ENCODE data around the gene TTK.

The TTK gene

DNA sequence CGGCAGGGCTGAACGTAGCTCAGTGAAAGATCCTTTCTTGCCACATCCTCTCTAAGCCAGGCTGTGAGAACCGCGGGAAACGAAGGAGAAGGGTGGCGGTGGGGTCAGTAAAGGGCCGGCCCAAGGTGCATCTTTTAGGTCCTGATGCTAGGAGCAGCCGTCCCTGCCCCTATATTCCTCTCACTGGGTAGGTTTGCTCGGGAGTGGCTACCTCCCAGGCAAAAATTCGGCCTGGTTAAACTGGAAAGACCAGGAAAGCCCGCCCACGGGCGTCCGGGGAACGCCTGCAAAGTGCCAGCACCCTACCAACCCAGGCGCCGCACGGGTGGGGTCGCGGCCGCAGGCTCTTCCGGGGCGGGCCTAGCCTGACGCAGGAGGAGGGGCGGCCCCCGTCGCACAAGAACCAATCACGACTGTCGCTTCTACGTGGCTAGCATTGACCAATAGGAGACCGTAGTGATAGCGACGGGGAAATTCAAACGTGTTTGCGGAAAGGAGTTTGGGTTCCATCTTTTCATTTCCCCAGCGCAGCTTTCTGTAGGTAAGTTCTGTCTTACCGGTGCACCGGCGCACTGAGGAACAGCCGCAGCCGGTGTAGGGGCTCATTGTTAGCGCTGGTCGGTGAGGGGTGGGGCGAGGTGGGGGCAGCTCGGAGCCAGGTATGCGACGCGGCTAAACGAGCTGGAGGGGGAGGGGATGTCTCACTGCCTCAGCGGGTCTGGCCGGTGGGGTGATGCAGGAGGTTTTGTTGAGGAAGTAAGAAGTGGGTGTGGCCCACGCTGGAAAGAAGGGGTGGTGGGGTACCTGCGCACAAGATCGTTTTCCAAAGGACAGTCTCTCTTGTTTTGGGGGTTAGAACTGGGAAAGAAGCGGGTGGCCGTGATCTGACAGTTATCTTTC, at the start of gene TTK:
TSS of gene TTK (plus strand) at position 477 of the 900 bp plus-strand sequence. CDS start 1,195 bp downstream, outside the sequence.
- DNase-seq (ENCODE audit: insufficient read length, low spot score) (peak; percentile 69), FAIRE-seq (peak; percentile 100)

DNA sequence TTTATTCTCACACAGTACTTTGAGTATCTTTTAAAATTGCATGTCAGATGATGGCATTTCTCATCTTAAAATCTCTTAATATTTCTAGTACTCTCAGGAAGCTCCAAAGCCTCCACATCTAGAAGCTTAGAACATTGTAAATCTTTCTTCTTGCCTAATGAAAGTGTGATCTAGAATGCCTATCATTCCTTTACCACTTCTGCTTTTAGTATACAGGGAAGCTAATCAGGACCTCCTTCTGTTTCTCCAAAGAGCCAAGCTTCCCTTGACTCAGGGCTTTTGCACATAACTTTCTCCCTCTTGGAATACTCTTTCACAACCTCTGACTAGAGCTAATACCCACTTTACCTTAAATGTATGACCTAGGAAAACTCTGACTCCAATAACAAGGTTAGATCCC, 49.6 kb upstream of the TTK start:
- DNase-seq (ENCODE audit: insufficient read length, low spot score) (no peak), FAIRE-seq (no peak)

DNA sequence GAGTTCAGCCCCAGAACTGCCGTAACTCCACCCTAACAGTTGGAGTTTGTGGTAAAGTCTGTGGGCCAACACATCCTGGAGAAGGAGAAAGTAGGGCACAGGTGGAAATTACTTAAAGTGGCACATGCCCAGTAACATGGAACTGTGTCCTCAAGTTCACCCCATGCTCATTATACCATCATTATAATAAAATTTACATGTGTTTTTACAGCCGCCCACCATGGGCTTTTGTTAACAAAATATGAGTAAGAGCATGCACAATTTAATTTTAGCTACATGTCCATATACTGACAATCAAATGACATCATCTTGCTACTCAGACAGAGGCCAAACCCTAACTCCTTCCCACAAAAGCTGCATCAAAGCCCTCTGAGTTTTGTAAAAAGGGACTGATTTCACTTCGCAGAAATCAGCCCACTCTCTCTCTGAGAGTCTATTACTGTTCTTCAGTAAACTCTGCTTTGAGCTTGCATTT, 39.8 kb upstream of the TTK start:
- FAIRE-seq (no peak), DNase-seq (ENCODE audit: insufficient read length, low spot score) (no peak)

DNA sequence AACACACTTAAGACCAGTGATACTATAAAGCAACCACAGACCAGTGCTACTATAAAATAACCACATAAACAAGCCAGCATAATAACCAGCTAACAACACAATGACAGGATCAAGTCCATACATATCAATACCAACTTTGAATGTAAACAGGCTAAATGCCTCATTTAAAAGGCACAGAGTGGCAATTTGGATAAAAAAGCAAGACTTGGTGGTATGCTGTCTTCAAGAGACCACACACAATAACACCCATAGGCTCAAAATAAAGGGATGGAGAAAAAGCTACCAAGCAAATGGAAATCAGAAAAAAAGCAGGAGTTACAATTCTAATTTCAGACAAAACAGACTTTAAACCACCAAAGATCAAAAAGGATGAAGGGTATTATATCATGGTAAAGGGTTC, 37.3 kb upstream of the TTK start:
- DNase-seq (ENCODE audit: insufficient read length, low spot score) (no peak), FAIRE-seq (no peak)

DNA sequence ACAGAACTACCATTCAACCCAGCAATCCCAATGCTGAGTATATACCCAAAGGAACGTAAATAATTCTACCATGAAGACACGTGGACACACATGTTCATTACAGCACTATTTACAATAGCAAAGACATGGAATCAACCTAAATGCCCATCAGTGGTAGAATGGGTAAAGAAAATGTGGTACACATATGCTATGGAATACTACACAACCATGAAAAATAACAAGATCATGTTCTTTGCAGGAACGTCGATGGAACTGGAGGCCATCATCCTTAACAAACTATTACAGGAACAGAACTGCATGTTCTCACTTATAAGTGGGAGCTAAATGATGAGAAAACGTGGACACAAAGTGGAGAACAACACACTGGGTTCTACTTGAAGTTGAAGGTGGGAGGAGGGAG, 34.7 kb upstream of the TTK start:
- FAIRE-seq (no peak), DNase-seq (ENCODE audit: insufficient read length, low spot score) (no peak)

DNA sequence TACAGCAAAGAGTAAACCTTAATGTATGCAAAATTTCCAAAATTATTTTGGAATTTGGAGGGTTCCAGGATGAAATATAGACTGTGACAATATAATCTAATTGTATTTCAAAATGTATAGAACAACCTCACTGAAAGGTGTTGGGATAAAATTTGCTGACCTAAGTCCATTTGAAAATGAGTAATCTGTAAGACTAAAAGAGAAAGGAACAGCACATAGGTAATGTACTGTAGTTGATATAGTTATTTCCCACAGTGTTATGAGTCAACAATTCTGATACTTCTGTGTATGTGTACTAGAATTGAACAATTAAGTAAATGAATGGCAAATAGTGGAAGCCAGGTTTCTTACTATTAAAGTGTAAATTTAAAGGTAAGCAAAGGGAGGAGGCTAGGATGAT, 33.3 kb upstream of the TTK start:
- no peak for FAIRE-seq
- DNase-seq (ENCODE audit: insufficient read length, low spot score): no peak

DNA sequence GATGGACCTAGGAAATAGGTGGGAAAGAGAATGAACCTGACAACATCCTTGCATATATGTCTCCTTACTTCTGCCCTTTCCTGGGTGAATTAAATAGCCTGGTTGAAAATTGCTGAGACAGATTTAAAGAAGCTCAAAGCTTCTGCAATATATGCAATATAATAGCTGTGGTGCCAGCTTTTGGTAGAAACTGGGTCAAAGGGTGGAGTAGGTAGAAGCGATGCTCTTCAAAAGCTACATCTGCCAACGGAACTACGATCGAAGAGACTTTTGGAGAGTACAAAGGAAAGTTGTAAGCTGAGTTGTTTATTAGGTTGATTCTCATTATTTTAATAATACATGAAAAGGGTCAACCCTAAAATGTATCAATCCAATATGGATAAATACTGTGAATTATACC, 22.8 kb upstream of the TTK start:
- DNase-seq (ENCODE audit: insufficient read length, low spot score) (no peak), FAIRE-seq (no peak)

DNA sequence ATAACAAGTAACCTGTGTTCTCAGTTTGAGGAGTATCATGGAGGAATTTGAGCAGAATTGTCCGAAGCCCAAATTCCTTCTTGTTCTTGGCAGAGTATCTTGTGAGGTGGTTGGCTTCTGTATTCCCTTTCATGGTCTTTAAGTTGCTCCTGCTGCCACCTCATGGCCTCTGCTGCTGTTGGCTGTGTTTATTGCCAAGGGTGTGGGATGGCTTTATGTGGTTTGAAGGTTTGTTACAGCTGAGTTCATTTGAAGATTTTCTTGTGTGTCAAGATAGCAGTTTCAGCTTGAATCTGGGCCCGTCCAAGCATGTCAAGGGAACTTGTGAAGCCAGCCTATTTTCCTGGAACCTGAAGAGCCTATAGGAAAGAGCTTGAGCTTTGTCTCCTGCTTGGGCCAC, 20.2 kb upstream of the TTK start:
- no peak for DNase-seq (ENCODE audit: insufficient read length, low spot score)
- no peak for FAIRE-seq

DNA sequence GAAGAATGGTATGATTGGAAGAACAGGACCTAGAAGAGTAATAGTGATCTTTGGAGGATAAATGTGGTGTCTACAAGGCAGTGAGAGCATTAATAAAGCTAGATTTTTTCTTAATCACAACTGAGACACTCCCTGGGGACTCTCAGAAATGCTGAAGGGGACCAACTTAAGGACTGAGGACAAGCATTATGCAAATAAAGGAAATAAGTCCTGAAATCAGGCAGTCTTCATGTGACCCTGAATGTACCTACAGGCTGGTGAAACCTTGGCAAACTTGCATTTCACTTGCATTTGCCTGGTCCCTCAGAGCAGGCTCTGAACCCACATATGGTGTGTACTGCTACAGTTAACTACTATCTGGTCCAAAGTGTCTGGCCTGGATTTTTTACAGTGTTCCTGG, 19.3 kb upstream of the TTK start:
- DNase-seq (ENCODE audit: insufficient read length, low spot score) (no peak), FAIRE-seq (no peak)

DNA sequence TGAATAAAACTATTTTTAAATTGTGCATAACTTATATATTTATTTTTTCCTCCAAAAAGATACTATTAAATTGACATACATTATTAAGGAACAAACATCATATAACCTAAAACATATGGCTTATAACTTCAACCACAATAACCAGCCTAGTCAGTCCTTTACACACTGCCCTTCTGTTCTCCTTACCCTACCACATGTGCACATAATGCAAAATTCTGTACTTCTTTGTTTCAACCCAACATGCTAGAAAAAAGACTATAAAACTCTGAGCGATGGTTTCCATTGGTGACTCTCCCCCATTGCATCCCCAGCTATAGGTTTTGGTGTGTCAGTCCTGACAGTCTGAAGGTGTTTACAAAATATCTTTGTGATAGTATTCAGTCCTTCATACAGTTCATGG, 14.8 kb upstream of the TTK start:
- no peak for DNase-seq (ENCODE audit: insufficient read length, low spot score)

DNA sequence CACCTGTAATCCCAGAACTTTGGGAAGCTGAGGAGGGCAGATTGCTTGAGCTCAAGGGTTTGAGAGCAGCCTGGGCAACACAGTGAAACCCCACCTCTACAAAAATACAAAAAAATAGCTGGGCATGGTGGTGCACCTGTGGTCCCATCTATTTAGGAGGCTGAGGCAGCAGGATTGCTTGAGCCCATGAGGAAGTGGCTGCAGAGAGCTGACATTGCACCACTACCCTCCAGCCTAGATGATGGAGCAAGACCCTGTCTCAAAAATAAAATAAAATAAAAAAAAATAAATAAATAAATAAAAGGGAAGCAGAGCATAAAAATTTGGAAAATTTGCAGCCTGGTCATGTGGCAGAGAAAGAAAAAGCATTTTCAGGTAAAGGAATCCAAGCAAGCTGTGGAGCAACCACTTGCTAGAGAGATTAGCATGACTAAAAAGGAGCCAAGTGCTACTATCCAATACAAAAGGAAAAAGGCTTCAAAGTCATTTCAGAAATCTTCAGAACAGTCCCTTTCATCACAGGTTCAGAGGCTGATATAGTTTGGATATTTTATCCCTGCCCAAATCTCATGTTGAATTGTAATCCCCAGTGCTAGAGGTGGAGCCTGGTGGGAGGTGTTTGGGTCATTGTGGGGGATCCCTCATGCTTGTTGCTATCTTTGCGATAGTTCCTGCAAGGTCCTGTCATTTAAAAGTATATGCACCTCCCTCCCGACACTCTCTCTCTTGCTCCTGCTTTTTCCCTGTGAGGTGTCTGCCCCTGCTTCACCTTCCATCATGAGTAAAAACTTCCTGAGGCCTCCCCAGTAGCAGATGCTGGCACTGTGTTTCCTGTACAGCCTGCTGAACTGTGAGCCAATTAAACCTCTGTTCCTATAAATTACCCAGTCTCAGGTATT, 11.2 kb upstream of the TTK start:
- DNase-seq (ENCODE audit: insufficient read length, low spot score) (no peak), FAIRE-seq (no peak)

More for the DNA sequence above, 14.8 kb upstream of the TTK start:
- no peak for FAIRE-seq

DNA sequence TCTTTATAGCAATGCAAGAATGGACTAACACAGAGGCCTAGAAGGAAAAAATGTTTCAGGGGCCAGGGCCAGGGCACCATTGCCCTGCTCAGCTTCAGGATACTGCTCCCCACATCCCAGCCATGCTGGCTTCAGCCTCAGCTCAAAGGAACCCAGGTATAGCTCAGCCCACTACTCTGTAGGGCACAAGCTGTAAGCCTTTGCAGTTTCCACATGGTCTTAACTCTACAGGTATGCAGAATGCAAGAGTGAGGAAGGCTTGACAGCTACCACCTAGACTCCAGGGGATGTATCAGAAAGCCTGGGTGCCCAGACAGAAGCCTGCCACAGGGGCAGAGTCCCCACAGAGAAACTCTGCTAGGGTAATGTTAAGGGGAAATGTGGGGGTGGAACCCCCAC, 10.5 kb upstream of the TTK start:
- DNase-seq (ENCODE audit: insufficient read length, low spot score) (no peak), FAIRE-seq (no peak)

DNA sequence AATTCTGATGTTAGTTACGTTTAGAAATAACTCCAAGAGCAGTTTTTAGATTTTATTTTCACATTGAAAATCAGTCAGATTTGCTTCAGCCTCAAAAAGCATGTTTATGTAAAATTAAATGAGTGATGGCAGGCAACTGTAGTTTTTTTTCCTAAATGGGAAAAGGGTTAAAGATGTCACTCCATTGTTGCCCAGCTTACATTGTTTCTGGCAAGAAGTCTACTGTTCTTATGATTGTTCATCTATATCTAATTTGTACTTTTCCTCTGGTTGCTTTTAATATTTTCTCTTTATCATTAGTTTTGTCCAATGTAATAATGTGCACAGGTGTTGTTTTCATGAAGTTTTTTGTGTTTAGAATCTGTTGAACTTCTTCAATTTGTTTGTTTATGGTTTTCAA, 6.7 kb upstream of the TTK start:
- FAIRE-seq: no peak

DNA sequence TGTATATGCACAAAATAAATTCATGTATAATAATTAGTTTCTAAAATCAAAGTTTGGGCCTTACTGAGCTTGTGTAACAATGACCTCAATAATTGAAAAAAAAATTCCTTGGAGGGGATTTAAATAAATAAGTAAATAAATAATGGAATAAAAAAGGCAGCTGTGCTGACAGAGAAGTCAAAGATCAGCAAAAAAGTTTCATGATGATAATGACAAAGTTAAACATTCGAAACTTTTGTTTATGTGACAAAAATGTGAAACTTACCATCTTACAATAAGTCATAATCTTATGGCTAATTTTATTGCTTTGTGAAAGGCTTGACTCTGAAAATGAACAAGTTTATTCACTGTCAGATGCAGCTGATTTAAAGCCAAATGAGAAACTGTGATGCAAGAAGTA, 3.1 kb upstream of the TTK start:
- no peak for DNase-seq (ENCODE audit: insufficient read length, low spot score)
- no peak for FAIRE-seq

More for the DNA sequence above, 6.7 kb upstream of the TTK start:
- no peak for DNase-seq (ENCODE audit: insufficient read length, low spot score)

DNA sequence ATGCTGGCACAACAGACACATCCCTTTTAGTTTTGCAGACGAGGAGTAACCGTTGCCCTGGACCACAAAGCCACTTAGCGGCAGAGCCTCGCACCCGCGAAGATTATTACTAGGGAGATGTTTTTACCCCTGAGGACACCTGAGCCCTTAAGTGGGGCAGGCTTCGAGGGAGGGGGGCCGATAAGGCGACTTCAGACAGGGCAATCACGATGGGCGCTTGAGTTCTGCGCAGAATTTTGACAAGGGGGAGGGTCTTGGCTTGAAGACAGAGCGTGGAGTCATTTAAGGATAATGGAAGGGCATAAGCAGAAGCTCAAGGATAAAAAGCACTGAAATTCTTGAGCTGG, 650 bp upstream of the TTK start:
- no peak for FAIRE-seq
- no peak for DNase-seq (ENCODE audit: insufficient read length, low spot score)

DNA sequence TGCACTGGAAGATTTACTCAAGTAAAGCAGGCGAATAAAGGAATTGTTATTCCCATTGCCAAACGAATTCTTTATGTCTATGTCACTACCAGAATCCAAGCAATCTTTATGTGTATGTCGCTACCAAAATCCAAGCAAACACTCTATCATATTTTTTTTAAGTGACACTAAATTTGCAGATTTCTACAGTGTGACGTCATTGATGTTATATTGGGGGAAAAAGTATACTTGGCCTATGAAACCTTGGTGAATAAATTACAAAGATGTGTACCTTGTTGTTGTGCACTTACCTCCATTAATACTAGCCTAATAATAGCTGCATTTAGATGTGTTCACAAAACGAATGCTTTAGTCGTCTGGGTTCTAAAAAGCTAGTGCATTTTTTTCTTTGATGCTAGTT, 957 bp downstream of the TTK start:
- FAIRE-seq: no peak

DNA sequence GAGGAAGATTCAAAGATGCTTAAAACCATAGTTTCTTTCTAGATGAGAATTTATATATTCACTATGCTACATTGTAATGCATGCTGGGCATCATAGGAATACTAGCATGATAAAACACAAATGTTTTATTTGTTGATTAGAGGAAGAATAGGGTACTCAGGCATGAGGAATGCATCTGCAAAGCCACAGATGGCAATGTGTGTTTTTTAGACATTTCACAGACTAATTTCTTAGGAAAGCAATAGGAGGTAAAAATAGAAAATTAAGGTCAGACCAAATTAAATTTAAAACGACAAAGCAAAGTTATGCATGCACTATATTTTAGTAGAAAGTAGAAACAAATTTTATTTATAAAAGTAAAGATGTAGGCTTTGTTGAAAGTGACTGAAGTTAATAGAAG, 2.1 kb downstream of the TTK start:
- DNase-seq (ENCODE audit: insufficient read length, low spot score) (no peak), FAIRE-seq (peak; percentile 39)

More for the DNA sequence above, 957 bp downstream of the TTK start:
- DNase-seq (ENCODE audit: insufficient read length, low spot score): no peak

DNA sequence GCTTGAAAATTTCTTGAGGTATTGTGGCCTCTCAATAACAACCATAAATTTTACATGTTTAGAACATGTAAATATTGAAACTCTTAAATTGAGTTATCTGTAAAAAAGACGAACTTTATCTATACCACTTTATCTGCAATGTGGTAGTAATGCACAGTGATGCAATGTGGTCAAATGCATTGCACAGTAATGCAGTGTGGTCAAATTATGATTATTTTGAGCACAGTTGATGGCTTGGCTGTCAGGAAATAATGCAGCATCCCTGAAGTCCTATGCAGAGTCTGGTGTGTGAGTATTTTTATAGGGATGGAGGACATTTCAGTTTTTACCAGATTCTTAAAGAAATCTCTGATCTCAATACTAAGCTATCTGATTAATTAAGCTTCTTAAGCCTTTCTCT, 5.1 kb downstream of the TTK start:
- FAIRE-seq (no peak), DNase-seq (ENCODE audit: insufficient read length, low spot score) (no peak)

DNA sequence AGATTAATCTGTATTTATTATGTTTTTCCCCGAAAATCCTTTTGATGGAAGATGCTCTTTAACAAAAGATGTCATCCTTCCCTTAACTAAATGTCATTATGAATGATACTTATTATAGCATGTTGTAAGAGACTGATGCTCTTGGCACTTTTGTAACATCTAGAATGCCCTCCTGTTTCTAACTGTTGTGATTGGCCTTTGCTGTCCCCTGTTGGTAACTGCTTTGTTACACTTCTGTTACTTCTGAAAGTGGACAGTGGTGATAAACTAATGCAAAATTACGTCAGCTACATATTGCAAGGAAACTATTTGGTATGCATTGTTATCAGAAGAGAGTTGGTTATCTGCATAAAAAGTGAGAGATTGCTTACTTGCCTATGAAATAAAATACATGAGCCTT, 5.8 kb downstream of the TTK start:
- no peak for DNase-seq (ENCODE audit: insufficient read length, low spot score)
- no peak for FAIRE-seq

DNA sequence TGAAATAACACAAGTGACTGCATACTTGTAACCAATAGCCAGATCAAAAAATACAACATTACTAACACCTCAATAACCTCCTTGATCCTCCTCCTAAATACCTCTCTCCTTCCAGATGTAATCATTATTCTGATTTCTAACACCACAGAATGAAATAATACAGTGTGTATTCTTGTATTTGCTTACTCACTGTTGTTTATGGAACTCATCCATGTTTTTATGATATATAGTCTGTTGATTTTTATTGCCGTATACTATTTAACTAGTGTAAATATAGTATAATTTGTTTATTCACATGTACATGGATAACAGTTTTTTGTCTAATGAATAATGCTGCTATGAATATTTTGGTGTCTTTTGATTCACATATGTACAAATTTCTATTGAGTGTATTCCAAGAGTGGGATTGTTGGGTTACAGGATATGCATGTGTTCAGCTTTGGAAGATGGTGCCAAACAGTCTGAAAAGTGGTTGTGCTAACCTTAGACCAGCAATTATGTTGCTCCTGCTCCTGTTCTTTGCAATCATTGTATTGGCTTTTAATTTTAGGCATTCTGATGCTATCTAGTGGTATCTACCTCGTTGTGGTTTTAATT, 11.5 kb downstream of the TTK start:
- FAIRE-seq: no peak
- DNase-seq (ENCODE audit: insufficient read length, low spot score): no peak

DNA sequence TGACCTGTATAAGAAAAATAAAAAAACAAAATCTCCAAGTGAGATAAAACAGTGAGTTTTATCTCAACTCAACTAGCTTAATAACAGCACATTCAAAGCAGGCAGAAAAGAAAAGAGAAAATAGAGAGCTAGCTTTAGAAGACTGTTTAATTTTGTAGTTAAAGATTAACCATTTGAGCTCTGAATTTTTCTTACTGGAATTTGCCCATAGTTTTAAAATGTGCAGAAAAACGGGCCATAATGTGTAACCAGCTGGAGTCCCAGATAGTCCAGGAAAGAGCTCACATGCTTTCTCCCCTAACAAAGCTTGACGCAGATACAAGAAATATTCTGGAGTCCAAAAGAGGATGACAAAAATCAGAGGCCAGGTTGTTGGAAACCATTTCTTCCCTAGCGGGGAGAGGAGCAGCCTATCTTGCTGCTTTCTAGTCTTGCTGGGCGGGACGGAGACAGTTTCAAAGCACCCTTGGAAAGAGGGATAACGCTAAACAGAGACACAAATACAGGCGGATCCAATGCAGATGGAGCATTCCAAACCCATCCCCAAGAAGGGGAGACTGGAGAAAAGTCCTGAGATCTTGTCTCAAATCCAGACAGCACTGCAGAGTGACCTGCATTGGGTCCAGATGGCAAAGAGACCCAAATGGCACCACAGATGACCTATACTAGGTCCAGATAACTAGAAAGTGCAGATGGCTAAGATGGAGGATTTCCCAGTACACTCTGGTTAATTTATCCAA, 16.1 kb downstream of the TTK start:
- DNase-seq (ENCODE audit: insufficient read length, low spot score) (no peak), FAIRE-seq (no peak)

All from GM19239 (cell line).